Activated naive CD8-positive, alpha-beta T cell treated with anti-CD3 and anti-CD28 coated beads for 36 hours (primary cell): ENCODE results near the gene FOXP3. TPM values are rescaled to one million over a fixed set of nuclear protein-coding genes. Genes with fewer than 3 reads are reported as not detected.

Experiments used
- DNase-seq: peaks from one replicate; pipeline ENCODE4 v3.0.0; 2021
- H3K27ac Mint-ChIP-seq: one replicate; pipeline ENCODE4 v1.8.0; 2022; ENCODE audit warnings: mild to moderate bottlenecking, moderate library complexity, mixed read lengths
- H3K27me3 Mint-ChIP-seq: one replicate; pipeline ENCODE4 v1.8.0; 2022; ENCODE audit warnings: mild to moderate bottlenecking, mixed read lengths
- H3K36me3 Mint-ChIP-seq: one replicate; pipeline ENCODE4 v1.8.0; 2021; ENCODE audit warnings: mild to moderate bottlenecking, mixed read lengths
- H3K4me1 Mint-ChIP-seq: one replicate; pipeline ENCODE4 v1.8.0; 2021; ENCODE audit warnings: mixed read lengths
- H3K4me3 Mint-ChIP-seq: one replicate; pipeline ENCODE4 v1.8.0; 2022; ENCODE audit warnings: mild to moderate bottlenecking, moderate library complexity, mixed read lengths
- H3K9me3 Mint-ChIP-seq: one replicate; pipeline ENCODE4 v1.8.0; 2022; ENCODE audit warnings: mixed read lengths
- total RNA-seq, 2 experiments: library from RNA; stranded (reverse); gene quantifications; one replicate each; pipeline ENCODE4 v1.2.3, GENCODE V29; 2021

The FOXP3 gene
- total RNA-seq, 2 experiments from 2014 or later: 11.2 to 11.9 TPM

GRCh38 chrX:49286136-49286535 lies 21.6 kb upstream of the FOXP3 start:
- no peak overlapping the region for H3K27ac Mint-ChIP-seq
- H3K4me1 Mint-ChIP-seq: peaks cover 27% of the 10 kb centered on the region
- H3K9me3 Mint-ChIP-seq: no peaks in the 10 kb centered on the region

DNA sequence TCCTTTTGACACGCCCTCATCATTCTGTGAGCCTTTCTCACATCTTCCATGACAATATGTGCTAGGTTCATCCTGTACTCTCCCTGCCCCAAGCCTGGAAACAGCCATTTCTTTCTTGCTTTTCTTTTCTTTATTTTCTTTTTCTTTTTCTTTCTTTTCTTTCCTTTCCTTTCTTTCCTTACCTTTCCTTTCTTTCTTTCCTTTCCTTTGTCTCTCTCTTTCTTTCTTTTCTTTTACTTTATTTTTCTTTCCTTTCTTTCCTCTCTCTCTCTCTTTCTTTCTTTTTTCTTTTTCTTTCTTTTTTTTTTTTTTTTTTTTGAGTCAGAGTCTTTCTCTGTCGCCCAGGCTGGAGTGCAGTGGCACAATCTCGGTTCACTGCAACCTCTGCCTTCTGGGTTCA lies 19.7 kb upstream of the FOXP3 start:
- Mint-ChIP-seq H3K4me1 (peaks cover 39% of the 10 kb centered on the region), H3K27me3 (no peaks in the 10 kb centered on the region), H3K4me3 (no peak overlapping the region), H3K36me3 (no peaks in the 10 kb centered on the region), H3K27ac (no peak overlapping the region), H3K9me3 (no peaks in the 10 kb centered on the region)
- no peak for DNase-seq

More at GRCh38 chrX:49286136-49286535, 21.6 kb upstream of the FOXP3 start:
- H3K4me3 Mint-ChIP-seq: no peak overlapping the region
- DNase-seq: no peak
- H3K27me3 Mint-ChIP-seq: no peaks in the 10 kb centered on the region
- no peaks in the 10 kb centered on the region for H3K36me3 Mint-ChIP-seq

GRCh38 chrX:49282647-49283011 lies 18.1 kb upstream of the FOXP3 start:
- no peak overlapping the region for H3K27ac Mint-ChIP-seq
- no peaks in the 10 kb centered on the region for H3K36me3 Mint-ChIP-seq
- no peak for DNase-seq
- no peak overlapping the region for H3K4me3 Mint-ChIP-seq
- no peaks in the 10 kb centered on the region for H3K27me3 Mint-ChIP-seq
- H3K9me3 Mint-ChIP-seq: no peaks in the 10 kb centered on the region
- peaks cover 39% of the 10 kb centered on the region for H3K4me1 Mint-ChIP-seq

DNA sequence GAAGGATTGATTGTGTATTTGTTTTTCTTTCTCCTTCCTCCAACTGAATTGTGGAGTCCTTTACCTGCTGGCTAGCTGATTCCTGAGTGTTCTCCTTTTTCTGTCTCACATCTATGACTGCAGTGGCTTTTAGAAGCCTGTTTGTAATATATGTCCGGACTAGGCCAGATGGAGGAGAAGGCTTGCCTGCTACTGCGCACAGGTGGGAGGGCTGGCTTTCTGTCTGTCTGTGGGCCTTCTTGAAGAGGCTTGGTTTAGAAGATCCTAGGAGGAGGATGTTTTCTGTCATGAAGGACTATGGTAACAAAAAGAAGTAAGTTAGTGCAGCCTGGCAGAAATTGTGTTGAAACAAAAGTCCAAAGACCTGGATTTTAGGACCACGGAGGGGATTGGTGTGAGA lies 13.6 kb upstream of the FOXP3 start:
- DNase-seq: no peak
- H3K27me3 Mint-ChIP-seq: no peaks in the 10 kb centered on the region
- H3K9me3 Mint-ChIP-seq: no peaks in the 10 kb centered on the region
- H3K4me3 Mint-ChIP-seq: peak overlapping the region; percentile 9
- H3K4me1 Mint-ChIP-seq: peaks cover 72% of the 10 kb centered on the region
- H3K36me3 Mint-ChIP-seq: peaks cover 15% of the 10 kb centered on the region
- H3K27ac Mint-ChIP-seq: peak overlapping the region; percentile 87

GRCh38 chrX:49277535-49277830 lies 13.0 kb upstream of the FOXP3 start:
- Mint-ChIP-seq H3K4me3 (peak overlapping the region; percentile 9), H3K9me3 (no peaks in the 10 kb centered on the region), H3K27me3 (no peaks in the 10 kb centered on the region), H3K27ac (peak overlapping the region; percentile 87), H3K36me3 (peaks cover 15% of the 10 kb centered on the region), H3K4me1 (peaks cover 74% of the 10 kb centered on the region)
- no peak for DNase-seq

- H3K4me3 Mint-ChIP-seq: no peak overlapping the region
- H3K27ac Mint-ChIP-seq: peak overlapping the region; percentile 87
- no peaks in the 10 kb centered on the region for H3K9me3 Mint-ChIP-seq
- H3K27me3 Mint-ChIP-seq: no peaks in the 10 kb centered on the region
- peaks cover 15% of the 10 kb centered on the region for H3K36me3 Mint-ChIP-seq
- peaks cover 69% of the 10 kb centered on the region for H3K4me1 Mint-ChIP-seq
- peak; percentile 40 for DNase-seq
These were observed 12.4 kb upstream of the FOXP3 start for GRCh38 chrX:49276671-49277534.

DNA sequence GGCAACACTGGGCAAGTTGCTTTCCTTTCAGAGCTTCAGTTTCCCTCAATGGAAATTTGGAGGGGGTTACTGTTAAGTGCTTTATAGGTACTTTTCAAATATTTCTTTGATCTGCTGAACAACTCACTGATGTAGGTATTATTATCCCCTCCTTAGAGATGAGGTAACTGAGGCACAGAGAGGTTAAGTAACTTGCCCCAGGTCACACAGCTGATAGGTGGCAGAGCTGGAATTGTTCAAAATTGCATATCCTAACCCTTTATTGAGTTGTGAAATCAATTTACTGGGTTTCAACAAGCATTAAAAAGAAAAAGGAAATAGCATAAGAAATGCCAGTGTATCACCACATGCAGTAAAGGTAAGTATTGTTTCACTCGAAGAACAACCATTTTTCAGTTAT lies 11.7 kb upstream of the FOXP3 start:
- no peaks in the 10 kb centered on the region for H3K27me3 Mint-ChIP-seq
- no peak for DNase-seq
- peaks cover 20% of the 10 kb centered on the region for H3K36me3 Mint-ChIP-seq
- H3K27ac Mint-ChIP-seq: peak overlapping the region; percentile 87
- H3K9me3 Mint-ChIP-seq: no peaks in the 10 kb centered on the region
- H3K4me1 Mint-ChIP-seq: peaks cover 71% of the 10 kb centered on the region
- H3K4me3 Mint-ChIP-seq: no peak overlapping the region

GRCh38 chrX:49273181-49273727 lies 8.7 kb upstream of the FOXP3 start:
- peak; percentile 53 for DNase-seq
- H3K4me3 Mint-ChIP-seq: peak overlapping the region; percentile 67
- H3K27ac Mint-ChIP-seq: peak overlapping the region; percentile 88
- peaks cover 60% of the 10 kb centered on the region for H3K4me1 Mint-ChIP-seq
- peaks cover 4% of the 10 kb centered on the region for H3K27me3 Mint-ChIP-seq
- H3K36me3 Mint-ChIP-seq: peaks cover 26% of the 10 kb centered on the region
- no peaks in the 10 kb centered on the region for H3K9me3 Mint-ChIP-seq

- peaks cover 4% of the 10 kb centered on the region for H3K27me3 Mint-ChIP-seq
- no peaks in the 10 kb centered on the region for H3K9me3 Mint-ChIP-seq
- DNase-seq: no peak
- peaks cover 58% of the 10 kb centered on the region for H3K4me1 Mint-ChIP-seq
- H3K27ac Mint-ChIP-seq: peak overlapping the region; percentile 88
- H3K36me3 Mint-ChIP-seq: peaks cover 26% of the 10 kb centered on the region
- peak overlapping the region; percentile 67 for H3K4me3 Mint-ChIP-seq
These were observed 7.9 kb upstream of the FOXP3 start for GRCh38 chrX:49272421-49272820.

DNA sequence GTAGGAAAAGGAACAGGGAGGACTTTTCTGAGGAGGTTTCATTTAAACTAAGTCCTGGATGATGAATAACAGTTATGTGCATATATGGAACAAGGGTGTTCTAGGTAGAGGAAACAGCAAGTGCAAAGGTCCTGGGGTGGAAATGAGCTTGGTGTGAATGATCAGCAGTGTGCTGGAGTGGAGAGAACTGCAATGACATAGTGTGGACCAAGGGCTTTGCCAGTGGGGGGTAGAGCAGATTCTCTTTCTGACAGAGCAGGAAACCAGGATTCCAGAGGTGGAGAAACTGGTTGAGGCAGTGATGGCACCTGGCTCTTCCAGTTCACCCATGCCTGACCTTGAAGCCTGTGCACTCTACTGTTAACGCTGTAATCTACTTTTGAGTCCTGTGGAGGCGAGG lies 6.8 kb upstream of the FOXP3 start:
- Mint-ChIP-seq H3K36me3 (peaks cover 24% of the 10 kb centered on the region), H3K4me1 (peaks cover 51% of the 10 kb centered on the region), H3K27ac (peak overlapping the region; percentile 88), H3K9me3 (no peaks in the 10 kb centered on the region), H3K4me3 (peak overlapping the region; percentile 69), H3K27me3 (peaks cover 4% of the 10 kb centered on the region)
- no peak for DNase-seq

DNA sequence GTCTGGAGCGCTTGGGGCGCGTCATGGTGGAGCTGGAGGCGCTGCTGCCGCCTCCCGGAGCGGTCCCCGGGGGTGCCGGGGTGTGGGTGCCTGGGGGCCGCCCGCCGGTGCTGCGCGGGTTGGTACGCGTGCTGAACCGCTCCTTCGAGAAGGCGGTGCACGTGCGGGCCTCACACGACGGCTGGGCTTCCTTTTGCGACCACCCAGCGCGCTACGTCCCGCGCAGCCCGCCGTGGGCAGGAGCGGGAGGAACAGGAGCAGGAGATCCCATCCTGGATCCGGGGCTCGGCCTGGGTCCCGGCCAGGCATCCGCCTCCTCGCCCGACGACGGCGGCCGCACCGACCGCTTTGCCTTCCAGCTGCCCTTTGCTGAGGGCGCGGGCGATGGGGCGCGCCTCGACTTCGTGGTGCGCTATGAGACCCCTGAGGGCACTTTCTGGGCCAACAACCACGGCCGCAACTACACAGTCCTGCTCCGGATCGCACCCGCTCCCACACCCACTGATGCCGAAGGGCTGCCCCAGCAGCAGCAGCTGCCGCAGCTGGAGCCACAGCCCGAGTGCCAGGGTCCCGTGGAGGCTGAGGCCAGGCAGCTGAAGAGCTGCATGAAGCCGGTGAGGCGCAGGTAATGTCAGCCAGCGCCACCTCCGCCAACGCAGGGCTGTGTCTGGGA lies 5.9 kb upstream of the FOXP3 start:
- H3K4me1 Mint-ChIP-seq: peaks cover 47% of the 10 kb centered on the region

DNA sequence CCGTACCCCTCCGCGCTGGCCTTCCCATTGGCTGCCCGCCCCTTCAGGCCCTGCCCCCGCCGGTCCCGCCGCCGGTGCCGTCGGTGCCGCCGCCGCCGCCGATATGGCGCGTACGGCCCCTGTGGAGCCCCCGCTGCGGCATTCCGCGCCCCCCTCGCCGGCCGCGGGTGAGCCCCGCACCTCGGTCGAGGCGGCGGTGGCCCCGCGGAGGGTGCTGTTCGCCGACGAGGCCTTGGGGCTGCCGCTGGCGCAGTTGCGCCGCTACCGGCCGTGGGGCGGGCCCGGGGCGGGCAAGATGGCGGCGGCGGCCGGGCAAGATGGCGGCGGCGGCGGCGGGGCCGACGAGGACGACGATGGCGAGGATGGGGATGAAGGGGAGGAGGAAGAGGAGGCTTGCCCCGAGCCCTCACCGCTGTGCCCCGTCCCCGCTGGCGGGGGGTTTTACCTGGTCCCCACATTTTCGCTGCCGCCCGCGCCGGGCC lies 5.3 kb upstream of the FOXP3 start, which contains the start of gene PPP1R3F:
TSS of gene PPP1R3F (plus strand) at position 27 of the 482 bp plus-strand sequence. CDS start at position 104, 77 bp downstream.
- Mint-ChIP-seq H3K4me3 (peak within 1 kb of the TSS; percentile 97), H3K4me1 (peaks cover 46% of the 10 kb centered on the region), H3K27me3 (peaks cover 4% of the 10 kb centered on the region), H3K36me3 (peaks cover 17% of the 10 kb centered on the region), H3K9me3 (no peaks in the 10 kb centered on the region), H3K27ac (peak within 1 kb of the TSS; percentile 100)
- no peak for DNase-seq

More for the DNA sequence above, 5.9 kb upstream of the FOXP3 start:
- no peak for DNase-seq
- peaks cover 4% of the 10 kb centered on the region for H3K27me3 Mint-ChIP-seq
- H3K4me3 Mint-ChIP-seq: peak overlapping the region; percentile 69
- peaks cover 22% of the 10 kb centered on the region for H3K36me3 Mint-ChIP-seq
- H3K9me3 Mint-ChIP-seq: no peaks in the 10 kb centered on the region
- H3K27ac Mint-ChIP-seq: peak overlapping the region; percentile 88

- H3K27ac Mint-ChIP-seq: peak overlapping the region; percentile 100
- peak overlapping the region; percentile 97 for H3K4me3 Mint-ChIP-seq
- peak; percentile 92 for DNase-seq
- no peaks in the 10 kb centered on the region for H3K9me3 Mint-ChIP-seq
- peaks cover 11% of the 10 kb centered on the region for H3K36me3 Mint-ChIP-seq
- peaks cover 46% of the 10 kb centered on the region for H3K4me1 Mint-ChIP-seq
- H3K27me3 Mint-ChIP-seq: peaks cover 4% of the 10 kb centered on the region
These were observed 4.7 kb upstream of the FOXP3 start for GRCh38 chrX:49269010-49269766.

DNA sequence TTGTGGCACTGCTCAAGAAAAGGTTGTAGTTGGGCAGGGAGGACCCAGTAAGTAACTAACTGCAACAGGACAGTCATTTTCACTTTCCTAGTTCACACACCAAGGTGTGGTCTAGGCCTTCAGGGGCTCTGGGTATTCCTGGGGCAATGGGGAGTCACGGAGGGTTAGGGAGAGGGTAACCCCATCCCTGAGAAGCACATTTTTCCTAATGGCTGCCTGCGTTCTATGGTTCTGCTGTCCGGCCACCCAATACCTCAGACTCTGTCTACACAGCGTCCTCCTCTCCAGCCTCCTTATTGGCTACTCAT lies 4.1 kb upstream of the FOXP3 start:
- peaks cover 48% of the 10 kb centered on the region for H3K4me1 Mint-ChIP-seq
- peaks cover 4% of the 10 kb centered on the region for H3K27me3 Mint-ChIP-seq
- no peak for DNase-seq
- peak overlapping the region; percentile 97 for H3K4me3 Mint-ChIP-seq
- no peaks in the 10 kb centered on the region for H3K9me3 Mint-ChIP-seq
- peaks cover 14% of the 10 kb centered on the region for H3K36me3 Mint-ChIP-seq
- H3K27ac Mint-ChIP-seq: peak overlapping the region; percentile 100
